DND-41 (cell line): ENCODE results near the gene PEX14.

ENCODE experiments used
- EZH2 ChIP-seq: IDR thresholded peaks from 3 replicates; pipeline ENCODE4 v1.6.1; 2012; ENCODE audit warnings: borderline replicate concordance, low read depth, mild to moderate bottlenecking, moderate library complexity, low read length, inconsistent platforms; ENCODE audit not compliant: severe bottlenecking
- TF ChIP-seq, protein P1 (sequence below): IDR thresholded peaks from 2 replicates; pipeline ENCODE4 v1.5.1; 2012; ENCODE audit warnings: borderline replicate concordance, low read length, moderate library complexity, mild to moderate bottlenecking; ENCODE audit not compliant: poor library complexity, severe bottlenecking; ENCODE audit errors: extremely low read depth

DNA sequence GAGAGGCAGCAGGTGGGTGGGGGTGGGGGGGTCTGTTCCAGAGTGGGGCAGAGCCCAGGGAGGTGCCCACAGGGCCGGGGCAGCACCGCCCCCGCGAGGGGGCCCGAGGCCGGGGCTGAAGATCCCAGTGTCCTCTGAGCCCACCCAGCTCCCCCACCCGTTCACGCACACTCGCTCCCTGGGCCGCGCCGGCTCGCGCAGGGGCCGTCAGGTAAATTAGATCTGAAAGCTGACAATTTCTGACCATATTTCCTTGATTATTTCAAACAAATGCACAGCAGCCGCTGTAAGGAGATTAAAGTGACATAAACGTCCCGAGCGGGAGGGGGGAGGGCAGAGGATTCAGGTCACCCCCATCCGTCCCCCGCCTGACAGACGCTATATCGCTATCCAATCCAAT, 203.7 kb downstream of the PEX14 start:
- TF ChIP-seq, protein P1, sequence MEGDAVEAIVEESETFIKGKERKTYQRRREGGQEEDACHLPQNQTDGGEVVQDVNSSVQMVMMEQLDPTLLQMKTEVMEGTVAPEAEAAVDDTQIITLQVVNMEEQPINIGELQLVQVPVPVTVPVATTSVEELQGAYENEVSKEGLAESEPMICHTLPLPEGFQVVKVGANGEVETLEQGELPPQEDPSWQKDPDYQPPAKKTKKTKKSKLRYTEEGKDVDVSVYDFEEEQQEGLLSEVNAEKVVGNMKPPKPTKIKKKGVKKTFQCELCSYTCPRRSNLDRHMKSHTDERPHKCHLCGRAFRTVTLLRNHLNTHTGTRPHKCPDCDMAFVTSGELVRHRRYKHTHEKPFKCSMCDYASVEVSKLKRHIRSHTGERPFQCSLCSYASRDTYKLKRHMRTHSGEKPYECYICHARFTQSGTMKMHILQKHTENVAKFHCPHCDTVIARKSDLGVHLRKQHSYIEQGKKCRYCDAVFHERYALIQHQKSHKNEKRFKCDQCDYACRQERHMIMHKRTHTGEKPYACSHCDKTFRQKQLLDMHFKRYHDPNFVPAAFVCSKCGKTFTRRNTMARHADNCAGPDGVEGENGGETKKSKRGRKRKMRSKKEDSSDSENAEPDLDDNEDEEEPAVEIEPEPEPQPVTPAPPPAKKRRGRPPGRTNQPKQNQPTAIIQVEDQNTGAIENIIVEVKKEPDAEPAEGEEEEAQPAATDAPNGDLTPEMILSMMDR, result no peak
- TF ChIP-seq EZH2, result no peak
